Measurements from ENCODE around the gene STXBP5.

- TF ChIP-seq CTCF (IDR thresholded peaks at IDR 0.05) (no peak), POLR2A (IDR thresholded peaks at IDR 0.05; ENCODE audit: low read length) (no peak), RARB (CRISPR knock-in tag; IDR thresholded peaks at IDR 0.05) (no peak), MAFK (IDR thresholded peaks at IDR 0.05; ENCODE audit: partially characterized antibody) (no peak), BCL3 (IDR thresholded peaks at IDR 0.05) (no peak), SMC3 (IDR thresholded peaks at IDR 0.05) (no peak), PHF8 (IDR thresholded peaks at IDR 0.05; ENCODE audit: borderline replicate concordance, low read depth) (no peak), MYC (IDR thresholded peaks at IDR 0.05; ENCODE audit: borderline replicate concordance, low read length) (no peak), MAX (IDR thresholded peaks at IDR 0.05) (no peak), NR3C1 (IDR thresholded peaks at IDR 0.05) (no peak), POLR2AphosphoS2 (conservative IDR thresholded peaks at IDR 0.05; ENCODE audit: low read length) (no peak), USF2 (IDR thresholded peaks at IDR 0.05) (no peak), RNF2 (IDR thresholded peaks at IDR 0.05; ENCODE audit: borderline replicate concordance, low read depth) (no peak)
- TF ChIP-seq, protein P1, sequence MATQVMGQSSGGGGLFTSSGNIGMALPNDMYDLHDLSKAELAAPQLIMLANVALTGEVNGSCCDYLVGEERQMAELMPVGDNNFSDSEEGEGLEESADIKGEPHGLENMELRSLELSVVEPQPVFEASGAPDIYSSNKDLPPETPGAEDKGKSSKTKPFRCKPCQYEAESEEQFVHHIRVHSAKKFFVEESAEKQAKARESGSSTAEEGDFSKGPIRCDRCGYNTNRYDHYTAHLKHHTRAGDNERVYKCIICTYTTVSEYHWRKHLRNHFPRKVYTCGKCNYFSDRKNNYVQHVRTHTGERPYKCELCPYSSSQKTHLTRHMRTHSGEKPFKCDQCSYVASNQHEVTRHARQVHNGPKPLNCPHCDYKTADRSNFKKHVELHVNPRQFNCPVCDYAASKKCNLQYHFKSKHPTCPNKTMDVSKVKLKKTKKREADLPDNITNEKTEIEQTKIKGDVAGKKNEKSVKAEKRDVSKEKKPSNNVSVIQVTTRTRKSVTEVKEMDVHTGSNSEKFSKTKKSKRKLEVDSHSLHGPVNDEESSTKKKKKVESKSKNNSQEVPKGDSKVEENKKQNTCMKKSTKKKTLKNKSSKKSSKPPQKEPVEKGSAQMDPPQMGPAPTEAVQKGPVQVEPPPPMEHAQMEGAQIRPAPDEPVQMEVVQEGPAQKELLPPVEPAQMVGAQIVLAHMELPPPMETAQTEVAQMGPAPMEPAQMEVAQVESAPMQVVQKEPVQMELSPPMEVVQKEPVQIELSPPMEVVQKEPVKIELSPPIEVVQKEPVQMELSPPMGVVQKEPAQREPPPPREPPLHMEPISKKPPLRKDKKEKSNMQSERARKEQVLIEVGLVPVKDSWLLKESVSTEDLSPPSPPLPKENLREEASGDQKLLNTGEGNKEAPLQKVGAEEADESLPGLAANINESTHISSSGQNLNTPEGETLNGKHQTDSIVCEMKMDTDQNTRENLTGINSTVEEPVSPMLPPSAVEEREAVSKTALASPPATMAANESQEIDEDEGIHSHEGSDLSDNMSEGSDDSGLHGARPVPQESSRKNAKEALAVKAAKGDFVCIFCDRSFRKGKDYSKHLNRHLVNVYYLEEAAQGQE (IDR thresholded peaks at IDR 0.05), result no peak
These were observed 92.9 kb downstream of the STXBP5 start for GRCh38 chr6:147297124-147297523.

All from A549 (cell line).